IMR-90 (cell line): Measurements from ENCODE around the gene TVP23A. TPM values are rescaled to one million over a fixed set of nuclear protein-coding genes. Genes with fewer than 3 reads are reported as not detected.

Experiments
- ATAC-seq: fragments of 200-7000 bp; cut with Tn5 transposase; 2 replicates; pipeline ENCODE4 v1.9.1; 2020; ENCODE audit warnings: low read depth, mild to moderate bottlenecking, moderate library complexity
- BruUV-seq: library from RNA; stranded (reverse); fragments of 400-500 nt; replicated peaks from 2 replicates; lab custom pipeline; 2021; lab: Mats Ljungman, UMichigan
- CTCF ChIA-PET: fragments of 300-600 bp; formaldehyde crosslinking; extraction: SDS; loops from one replicate; lab custom pipeline; 2021; ENCODE audit warnings: antibody characterized with exemption; lab: Yijun Ruan, JAX
- POLR2A ChIA-PET: fragments of 300-600 bp; sonication (Branson Sonifier 250); formaldehyde crosslinking; loops from one replicate; lab custom pipeline; 2022; ENCODE audit warnings: antibody characterized with exemption; ENCODE audit not compliant: unreplicated experiment; lab: Charles Lee
- DNase-seq: peaks from one replicate; pipeline ENCODE4 v3.0.0; 2013
- H2AFZ ChIP-seq: replicated peaks from 2 replicates; pipeline ENCODE3; 2013; ENCODE audit warnings: low read length, mild to moderate bottlenecking; ENCODE audit not compliant: poor library complexity
- H2AK5ac ChIP-seq: 2 replicates; pipeline ENCODE4 v1.6.1; 2013; ENCODE audit warnings: low read depth, low read length, inconsistent platforms
- H2AK9ac ChIP-seq: replicated peaks from 2 replicates; pipeline ENCODE3; 2013; ENCODE audit warnings: mild to moderate bottlenecking, low read depth, low read length, moderate library complexity; ENCODE audit not compliant: poor library complexity
- H2BK120ac ChIP-seq: 2 replicates; pipeline ENCODE4 v1.6.1; 2013; ENCODE audit warnings: low read depth, low read length, inconsistent platforms
- H2BK15ac ChIP-seq: 3 replicates; pipeline ENCODE4 v1.6.1; 2013; ENCODE audit warnings: low read depth, low read length, inconsistent platforms
- H2BK20ac ChIP-seq: 2 replicates; pipeline ENCODE4 v1.6.1; 2013; ENCODE audit warnings: low read depth, mild to moderate bottlenecking, inconsistent platforms, low read length, moderate library complexity
- H2BK5ac ChIP-seq: 2 replicates; pipeline ENCODE4 v1.6.1; 2013; ENCODE audit warnings: mild to moderate bottlenecking, low read depth, low read length, inconsistent platforms; ENCODE audit not compliant: poor library complexity, severe bottlenecking
- H3K14ac ChIP-seq: replicated peaks from 2 replicates; pipeline ENCODE4 v1.6.1; 2013; ENCODE audit warnings: low read depth, low read length, inconsistent platforms
- H3K18ac ChIP-seq: 2 replicates; pipeline ENCODE4 v1.6.1; 2013; ENCODE audit warnings: low read depth, low read length, control low read depth
- H3K23ac ChIP-seq: 2 replicates; pipeline ENCODE4 v1.6.1; 2013; ENCODE audit warnings: low read depth, low read length, inconsistent platforms
- H3K27ac ChIP-seq: 2 replicates; pipeline ENCODE4 v1.5.1; 2013; ENCODE audit warnings: mild to moderate bottlenecking, control low read depth, low read length; ENCODE audit not compliant: insufficient read depth
- H3K27me3 ChIP-seq: 2 replicates; pipeline ENCODE4 v1.6.1; 2013; ENCODE audit warnings: low read length; ENCODE audit not compliant: control insufficient read depth, insufficient read depth
- H3K36me3 ChIP-seq: 2 replicates; pipeline ENCODE4 v1.6.1; 2013; ENCODE audit warnings: low read length, mixed read lengths; ENCODE audit not compliant: control insufficient read depth, insufficient read depth
- H3K4ac ChIP-seq: 2 replicates; pipeline ENCODE4 v1.6.1; 2013; ENCODE audit warnings: low read depth, low read length, inconsistent platforms
- H3K4me1 ChIP-seq: 2 replicates; pipeline ENCODE4 v1.6.1; 2013; ENCODE audit warnings: low read length, mixed read lengths; ENCODE audit not compliant: control insufficient read depth, insufficient read depth
- H3K4me2 ChIP-seq: 2 replicates; pipeline ENCODE4 v1.6.1; 2013; ENCODE audit warnings: low read depth, mild to moderate bottlenecking, control low read depth, low read length, moderate library complexity
- H3K4me3 ChIP-seq: 2 replicates; pipeline ENCODE4 v1.5.1; 2013; ENCODE audit warnings: low read depth, mild to moderate bottlenecking, control low read depth, low read length, moderate library complexity; ENCODE audit not compliant: insufficient read depth
- H3K56ac ChIP-seq: 2 replicates; pipeline ENCODE4 v1.6.1; 2013; ENCODE audit warnings: low read length, inconsistent platforms; ENCODE audit not compliant: insufficient read depth; ENCODE audit errors: extremely low read depth
- H3K79me1 ChIP-seq, 2 experiments: 2 replicates each; pipeline ENCODE4 v1.6.1; 2013; ENCODE audit warnings: low read length in 2 of 2, inconsistent platforms in 1 of 2, low read depth in 1 of 2
- H3K9ac ChIP-seq: 2 replicates; pipeline ENCODE4 v1.6.1; 2013; ENCODE audit warnings: low read depth, low read length, control low read depth
- H3K9me1 ChIP-seq: 2 replicates; pipeline ENCODE4 v1.6.1; 2013; ENCODE audit warnings: low read length, inconsistent platforms; ENCODE audit not compliant: insufficient read depth
- H3K9me3 ChIP-seq: 2 replicates; pipeline ENCODE4 v1.6.1; 2013; ENCODE audit warnings: low read length; ENCODE audit not compliant: control insufficient read depth, insufficient read depth
- H4K20me1 ChIP-seq: 2 replicates; pipeline ENCODE4 v1.6.1; 2013; ENCODE audit warnings: low read length, inconsistent platforms; ENCODE audit not compliant: insufficient read depth
- H4K5ac ChIP-seq: 2 replicates; pipeline ENCODE4 v1.6.1; 2013; ENCODE audit warnings: mild to moderate bottlenecking, low read depth, low read length, control low read depth
- H4K8ac ChIP-seq, 2 experiments: 2 replicates each; pipeline ENCODE4 v1.6.1; 2013; ENCODE audit warnings: low read depth in 2 of 2, low read length in 2 of 2, control low read depth in 1 of 2, inconsistent platforms in 1 of 2
- H4K91ac ChIP-seq: 2 replicates; pipeline ENCODE4 v1.6.1; 2013; ENCODE audit warnings: low read depth, low read length, inconsistent platforms; ENCODE audit not compliant: insufficient read depth
- BHLHE40 ChIP-seq: fragments of 150-350 bp; IDR thresholded peaks from 2 replicates; pipeline ENCODE4 v1.6.1; 2016; ENCODE audit warnings: mild to moderate bottlenecking, low read depth, low read length
- MAZ ChIP-seq: IDR thresholded peaks from 2 replicates; pipeline ENCODE4 v1.6.1; 2012; ENCODE audit warnings: low read depth, mild to moderate bottlenecking, low read length, improper control_type of control experiment, moderate library complexity, borderline replicate concordance
- NFE2L2 ChIP-seq: fragments of 150-350 bp; IDR thresholded peaks from 2 replicates; pipeline ENCODE4 v1.6.1; 2016; ENCODE audit warnings: low read depth, mild to moderate bottlenecking, low read length
- POLR2A ChIP-seq: IDR thresholded peaks from 2 replicates; pipeline ENCODE4 v1.6.1; 2012; ENCODE audit warnings: mild to moderate bottlenecking, low read depth, low read length
- RAD21 ChIP-seq: IDR thresholded peaks from 2 replicates; pipeline ENCODE4 v1.6.1; 2012; ENCODE audit warnings: low read length, improper control_type of control experiment
- RFX5 ChIP-seq: IDR thresholded peaks from 2 replicates; pipeline ENCODE4 v1.8.0; 2012; ENCODE audit warnings: low read depth, mild to moderate bottlenecking, low read length, moderate library complexity
- WGBS, 2 experiments: methylation state at CpG; one replicate each; pipeline versions ENCODE4 v1.1.5 to v1.1.7; 2013; ENCODE audit warnings: missing lambda C conversion rate in 2 of 2; ENCODE audit not compliant: insufficient read length in 1 of 2; ENCODE audit errors: extremely low coverage in 2 of 2; 5-methylcytosine and 5-hydroxymethylcytosine counted together
- dilution Hi-C: fragments of 300-500 bp; cut with HindIII; formaldehyde crosslinking; loops from one replicate; pipeline ENCODE4 v1.14.3; 2018; ENCODE audit warnings: low sequenced_read_pairs; ENCODE audit not compliant: unreplicated experiment
- in situ Hi-C: fragments of 300-500 bp; cut with MboI; formaldehyde crosslinking; loops from 3 replicates; pipeline ENCODE4 v1.14.3; 2019; ENCODE audit warnings: low sequenced_read_pairs, inconsistent platforms, mixed read lengths
- intact Hi-C: fragments of 100-400 bp; cut with micrococcal nuclease; formaldehyde crosslinking; loops from 2 replicates; pipeline ENCODE4 v1.10.0; 2022
- polyA plus RNA-seq, 3 experiments: library from polyadenylated mRNA; depleted of rRNA; stranded (reverse); fragments of >200 nt; gene quantifications; 2 replicates each; pipeline ENCODE4 v1.2.3, GENCODE V29; 2012; ENCODE audit warnings: low replicate concordance in 1 of 3
- total RNA-seq: library from RNA; depleted of rRNA; stranded (reverse); fragments of >200 nt; gene quantifications from 2 replicates; pipeline ENCODE4 v1.2.3, GENCODE V29; 2012
- TF ChIP-seq, protein P1 (sequence below): fragments of 150-350 bp; IDR thresholded peaks from 2 replicates; pipeline ENCODE4 v1.6.1; 2016; ENCODE audit warnings: low read depth, mild to moderate bottlenecking, low read length, moderate library complexity, borderline replicate concordance
- TF ChIP-seq, protein P2 (sequence below): conservative IDR thresholded peaks from 2 replicates; pipeline ENCODE4 v1.5.1; 2012; ENCODE audit warnings: mild to moderate bottlenecking, low read depth, low read length, improper control_type of control experiment

The TVP23A gene
- total and polyA plus RNA-seq, 2 of the 4 experiments (the other 2 are of a cell fraction), result not detected

DNA sequence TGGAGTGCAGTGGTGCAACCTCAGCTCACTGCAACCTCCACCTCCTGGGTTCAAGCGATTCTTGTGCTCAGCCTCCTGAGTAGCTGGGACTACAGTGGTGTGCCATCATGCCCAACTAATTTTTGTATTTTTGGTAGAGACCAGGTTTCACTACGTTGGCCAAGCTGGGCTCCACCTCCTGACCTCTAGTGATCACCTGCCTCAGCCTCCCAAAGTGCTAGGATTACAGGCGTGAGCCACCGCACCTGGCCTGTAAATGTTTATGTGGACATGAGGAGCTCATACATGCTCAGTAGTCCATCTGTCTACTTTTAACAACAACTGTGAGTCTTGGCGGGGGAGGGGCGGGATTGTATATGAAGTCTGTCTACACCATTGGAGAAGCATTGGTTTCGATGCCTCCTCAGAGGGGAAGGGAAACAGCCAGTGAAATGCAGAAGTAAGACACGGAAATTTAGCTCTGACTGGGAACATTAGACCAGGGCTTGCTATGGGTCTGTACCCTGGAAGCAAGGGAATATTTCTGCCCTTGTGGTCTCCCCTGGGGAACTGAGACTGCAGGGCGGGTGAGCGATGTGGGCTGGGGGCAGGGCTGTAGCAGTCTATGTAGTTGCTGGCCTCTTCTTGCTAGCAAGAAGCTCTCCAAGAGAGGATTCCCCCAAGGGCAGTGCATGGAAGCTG, 65.6 kb downstream of the TVP23A start:
- Histone ChIP-seq H2AK5ac (no peak overlapping the region), H2AFZ (no peak overlapping the region), H3K9me1 (peaks cover 17% of the 10 kb centered on the region; the same call in 1 of the 2 replicates), H2BK15ac (no peak overlapping the region), H2BK5ac (no peak overlapping the region), H4K5ac (no peak overlapping the region), H3K9ac (no peak overlapping the region), H3K36me3 (peaks cover 8% of the 10 kb centered on the region), H3K18ac (no peak overlapping the region), H3K56ac (no peak overlapping the region), H4K8ac (no peak overlapping the region), H3K27ac (no peak overlapping the region), H3K9me3 (no peaks in the 10 kb centered on the region), H3K4ac (no peak overlapping the region), H3K27me3 (no peaks in the 10 kb centered on the region), H3K4me2 (no peak overlapping the region), H3K23ac (no peak overlapping the region), H2BK120ac (no peak overlapping the region), H4K91ac (no peak overlapping the region), H4K20me1 (no peaks in the 10 kb centered on the region), H2AK9ac (no peak overlapping the region), H3K4me1 (peaks cover 11% of the 10 kb centered on the region), H3K14ac (no peak overlapping the region), H3K79me1 (no peaks in the 10 kb centered on the region), H2BK20ac (no peak overlapping the region), H3K4me3 (no peak overlapping the region)
- intact Hi-C loops (no loop called here), dilution Hi-C loops (no loop called here), in situ Hi-C loops (loop anchor here (5.0 kb wide), 1 partner anchor 159 kb away; no protein-coding TSS in a partner anchor)
- no TSS peak for BruUV-seq
- WGBS, 2 experiments, result 75% methylated on average over 2 of the region's 10 CpGs; no CpG with 5 or more reads in 1 of the 2 experiments
- POLR2A ChIA-PET, result no interaction called here
- TF ChIP-seq BHLHE40 (no peak), RAD21 (no peak), MAZ (no peak), RFX5 (no peak), POLR2A (no peak), NFE2L2 (no peak)
- TF ChIP-seq, protein P1, sequence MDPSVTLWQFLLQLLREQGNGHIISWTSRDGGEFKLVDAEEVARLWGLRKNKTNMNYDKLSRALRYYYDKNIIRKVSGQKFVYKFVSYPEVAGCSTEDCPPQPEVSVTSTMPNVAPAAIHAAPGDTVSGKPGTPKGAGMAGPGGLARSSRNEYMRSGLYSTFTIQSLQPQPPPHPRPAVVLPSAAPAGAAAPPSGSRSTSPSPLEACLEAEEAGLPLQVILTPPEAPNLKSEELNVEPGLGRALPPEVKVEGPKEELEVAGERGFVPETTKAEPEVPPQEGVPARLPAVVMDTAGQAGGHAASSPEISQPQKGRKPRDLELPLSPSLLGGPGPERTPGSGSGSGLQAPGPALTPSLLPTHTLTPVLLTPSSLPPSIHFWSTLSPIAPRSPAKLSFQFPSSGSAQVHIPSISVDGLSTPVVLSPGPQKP, result no peak
- TF ChIP-seq, protein P2, sequence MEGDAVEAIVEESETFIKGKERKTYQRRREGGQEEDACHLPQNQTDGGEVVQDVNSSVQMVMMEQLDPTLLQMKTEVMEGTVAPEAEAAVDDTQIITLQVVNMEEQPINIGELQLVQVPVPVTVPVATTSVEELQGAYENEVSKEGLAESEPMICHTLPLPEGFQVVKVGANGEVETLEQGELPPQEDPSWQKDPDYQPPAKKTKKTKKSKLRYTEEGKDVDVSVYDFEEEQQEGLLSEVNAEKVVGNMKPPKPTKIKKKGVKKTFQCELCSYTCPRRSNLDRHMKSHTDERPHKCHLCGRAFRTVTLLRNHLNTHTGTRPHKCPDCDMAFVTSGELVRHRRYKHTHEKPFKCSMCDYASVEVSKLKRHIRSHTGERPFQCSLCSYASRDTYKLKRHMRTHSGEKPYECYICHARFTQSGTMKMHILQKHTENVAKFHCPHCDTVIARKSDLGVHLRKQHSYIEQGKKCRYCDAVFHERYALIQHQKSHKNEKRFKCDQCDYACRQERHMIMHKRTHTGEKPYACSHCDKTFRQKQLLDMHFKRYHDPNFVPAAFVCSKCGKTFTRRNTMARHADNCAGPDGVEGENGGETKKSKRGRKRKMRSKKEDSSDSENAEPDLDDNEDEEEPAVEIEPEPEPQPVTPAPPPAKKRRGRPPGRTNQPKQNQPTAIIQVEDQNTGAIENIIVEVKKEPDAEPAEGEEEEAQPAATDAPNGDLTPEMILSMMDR, result no peak
- CTCF ChIA-PET, result interaction anchor here (1.4 kb wide), 1 partner anchor 165 kb away, joined by 4 read pairs; no protein-coding TSS in a partner anchor
- no peak for ATAC-seq
- DNase-seq, result no peak
